GM21381 (cell line): ENCODE data around the gene CEND1.
"Not testable (repeated sequence)": the region's sequence is repeated elsewhere in the genome, so short reads cannot be mapped to it uniquely, and the experiment has no call there.

Source experiments
- ATAC-seq: cut with Tn5 transposase; IDR thresholded peaks from one replicate; pipeline ENCODE4 v1.9.1; 2021; ENCODE audit warnings: mild to moderate bottlenecking, moderate library complexity; ENCODE audit not compliant: unreplicated experiment

CEND1 gene

GRCh38 chr11:765025-765801, 24.7 kb downstream of the CEND1 start:
- no peak for ATAC-seq

GRCh38 chr11:764322-765024, 25.4 kb downstream of the CEND1 start:
- ATAC-seq: no peak

GRCh38 chr11:763549-764321, 26.2 kb downstream of the CEND1 start:
- no peak for ATAC-seq

- ATAC-seq: no peak
Observed at GRCh38 chr11:763073-763463, 26.8 kb downstream of the CEND1 start.

- no peak for ATAC-seq
Observed at GRCh38 chr11:762421-763072, 27.3 kb downstream of the CEND1 start.

- no peak for ATAC-seq
Observed at GRCh38 chr11:761526-762108, 28.3 kb downstream of the CEND1 start.

- no peak for ATAC-seq
Observed at GRCh38 chr11:760236-760635, 29.7 kb downstream of the CEND1 start.

GRCh38 chr11:749731-750130, 40.2 kb downstream of the CEND1 start:
- ATAC-seq: no peak

- peak; percentile 16 for ATAC-seq
Observed at GRCh38 chr11:748007-748359, 41.9 kb downstream of the CEND1 start.

- ATAC-seq: peak; percentile 90
Observed at GRCh38 chr11:747158-748006, 42.5 kb downstream of the CEND1 start, which contains the start of gene TALDO1. Gene TALDO1 (plus strand): TSS chr11:747464. CDS start chr11:747482, 18 bp downstream.

GRCh38 chr11:746289-747157, 43.4 kb downstream of the CEND1 start:
- ATAC-seq: peak; percentile 14

- ATAC-seq: no peak
Observed at GRCh38 chr11:745428-745827, 44.5 kb downstream of the CEND1 start.

GRCh38 chr11:742571-743201, 47.2 kb downstream of the CEND1 start:
- no peak for ATAC-seq

- no peak for ATAC-seq
Observed at GRCh38 chr11:742156-742546, 47.7 kb downstream of the CEND1 start.

GRCh38 chr11:737899-738298, 52.0 kb downstream of the CEND1 start:
- not testable (repeated sequence) for ATAC-seq

- no peak for ATAC-seq
Observed at GRCh38 chr11:737366-737765, 52.5 kb downstream of the CEND1 start.
